T47D (cell line): ENCODE measurements around the gene TAP2.
"Not testable (repeated sequence)": the region's sequence is repeated elsewhere in the genome, so short reads cannot be mapped to it uniquely, and the experiment has no call there.

Experiments used
- DNase-seq, 2 experiments: peaks; one replicate each; pipeline versions ENCODE4 v3.0.0 to v3.0.0-alpha.2; 2011 to 2012; ENCODE audit warnings: low read depth in 1 of 2, low spot score in 1 of 2
- JUND ChIP-seq: IDR thresholded peaks from 2 replicates; pipeline ENCODE4 v1.6.1; 2012; ENCODE audit warnings: low read depth
- in situ Hi-C: cut with HindIII; loops from 2 replicates; pipeline ENCODE4 v1.10.0; 2016; ENCODE audit warnings: low sequenced_read_pairs, low pct_unique_long_range_greater_than_20kb

Gene TAP2

GRCh38 chr6:32838114-32838958, at the start of gene TAP2:
TSS of gene TAP2 (minus strand) at chr6:32838739. CDS start at chr6:32838233, 506 bp downstream.
- in situ Hi-C loops = no loop called here
- no peak for TF ChIP-seq JUND

DNA sequence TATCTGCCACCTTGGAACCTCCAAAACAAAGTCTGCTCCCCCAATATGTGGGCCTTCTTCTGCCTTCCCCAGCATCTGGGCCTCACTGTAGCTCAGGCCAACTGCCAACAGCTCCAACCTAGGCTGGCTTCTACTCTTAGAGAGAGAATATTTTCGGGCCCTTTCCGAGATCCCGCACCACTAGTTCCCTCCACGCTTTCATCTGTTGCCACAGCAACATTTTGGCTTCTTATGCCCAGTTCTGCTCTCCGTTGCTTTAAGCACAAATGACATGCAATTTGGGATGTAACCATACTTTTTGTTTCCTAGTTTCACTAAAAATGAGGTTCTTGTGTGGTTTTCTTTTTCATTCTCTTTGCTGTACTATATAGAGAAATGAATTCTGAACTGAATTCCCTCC, 49.1 kb upstream of the TAP2 start:
- no peak for TF ChIP-seq JUND
- in situ Hi-C loops = no loop called here
- DNase-seq = no peak

More at GRCh38 chr6:32838114-32838958, at the start of gene TAP2:
- DNase-seq = peak; percentile 94

DNA sequence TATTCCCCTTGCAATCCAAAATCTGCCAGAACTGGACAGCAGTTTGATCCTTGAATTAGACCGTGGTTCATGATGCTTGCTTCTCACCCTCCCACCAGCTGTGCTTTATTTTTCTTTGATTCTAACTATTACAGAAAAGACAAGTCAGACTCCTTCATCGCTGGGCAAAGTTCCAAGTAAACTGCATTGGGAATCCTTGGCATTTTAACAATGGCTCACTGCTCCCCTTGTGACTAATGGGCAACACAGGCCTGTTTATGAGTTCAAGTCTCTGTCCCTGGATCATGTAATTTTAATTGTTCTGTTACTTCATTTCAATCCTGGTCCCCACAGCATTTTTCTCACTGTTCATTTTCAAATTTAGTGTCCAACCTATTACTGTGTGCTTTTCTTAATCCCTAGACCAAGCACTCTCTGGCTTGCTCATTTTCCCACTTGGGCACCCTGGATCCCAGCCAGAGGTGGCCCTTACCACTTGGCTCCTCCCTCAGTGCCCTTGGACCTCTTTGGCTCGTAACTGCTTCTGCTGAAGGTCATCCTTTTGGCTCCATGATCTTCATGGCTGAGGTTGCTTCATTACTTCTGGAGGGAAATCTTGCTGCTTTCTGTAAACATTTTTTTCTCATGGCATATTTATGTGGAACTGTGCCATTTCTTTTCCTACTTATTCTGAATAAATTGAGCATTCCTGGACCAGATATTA, 48.3 kb upstream of the TAP2 start:
- in situ Hi-C loops = no loop called here
- TF ChIP-seq JUND = no peak
- peak in 1 of 2 experiments; percentile 48 for DNase-seq

GRCh38 chr6:32885698-32886286, 47.3 kb upstream of the TAP2 start:
- peak; percentile 29 to 79 for DNase-seq
- TF ChIP-seq JUND = no peak
- in situ Hi-C loops = no loop called here

- in situ Hi-C loops = no loop called here
- TF ChIP-seq JUND = no peak
- DNase-seq = no peak
Measured at GRCh38 chr6:32883789-32884188, 45.2 kb upstream of the TAP2 start.

DNA sequence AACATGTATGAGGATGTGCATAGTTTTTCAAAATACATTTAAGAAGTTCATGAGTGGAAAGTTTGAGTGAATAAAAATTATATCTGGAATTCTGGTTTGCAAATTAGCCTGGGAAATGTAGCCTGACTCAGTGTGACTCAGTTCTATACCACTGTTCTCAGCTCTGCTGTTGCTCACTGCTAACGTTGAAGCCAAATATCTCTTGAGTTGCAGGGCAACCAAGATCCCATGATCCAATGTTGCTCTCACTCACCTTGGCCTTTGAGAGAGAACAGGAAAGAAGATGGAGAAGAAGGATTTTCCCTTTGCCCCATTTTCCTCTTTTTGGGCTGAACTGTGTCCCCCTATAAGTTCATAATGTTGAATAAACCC, 44.3 kb upstream of the TAP2 start:
- in situ Hi-C loops = no loop called here
- no peak for TF ChIP-seq JUND
- no peak for DNase-seq

DNA sequence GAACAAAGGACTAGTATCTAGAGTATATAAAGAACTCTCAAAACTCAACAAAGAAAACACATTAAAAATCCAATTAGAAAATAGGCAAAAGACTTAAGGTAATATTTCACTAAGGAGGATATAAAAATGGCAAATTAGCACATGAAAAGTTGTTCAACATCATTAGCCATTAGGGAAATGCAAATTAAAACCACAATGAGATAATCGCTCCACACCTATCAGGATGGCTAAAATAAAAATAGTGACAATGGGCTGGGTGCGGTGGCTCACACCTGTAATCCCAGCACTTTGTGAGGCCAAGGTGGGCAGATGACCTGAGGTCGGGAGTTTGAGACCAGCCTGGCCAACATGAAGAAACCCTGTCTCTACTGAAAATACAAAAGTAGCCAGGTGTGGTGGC, 42.4 kb upstream of the TAP2 start:
- DNase-seq = not testable (repeated sequence)

DNA sequence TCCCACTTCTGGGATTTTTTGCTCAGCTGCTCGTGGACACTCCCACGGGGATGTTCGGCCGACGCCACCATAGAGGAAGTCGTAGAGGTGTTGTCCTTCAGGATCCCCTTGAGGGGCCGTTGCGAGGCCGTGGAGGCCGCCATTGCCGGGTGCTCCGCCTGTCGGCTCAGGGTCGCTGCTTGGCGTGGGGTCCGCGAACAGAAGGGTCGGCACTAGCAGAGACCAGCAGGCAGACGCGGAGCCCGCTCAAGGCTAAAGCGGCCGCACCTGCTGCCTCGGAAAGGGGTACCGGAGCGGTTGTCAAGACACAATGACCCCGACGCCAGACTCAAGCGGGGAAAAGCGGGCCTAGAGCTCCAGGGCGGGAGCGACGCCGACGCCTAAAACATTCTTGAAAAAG, 41.2 kb upstream of the TAP2 start:
- no peak for TF ChIP-seq JUND
- DNase-seq = no peak
- in situ Hi-C loops = no loop called here

More for the DNA sequence above, 42.4 kb upstream of the TAP2 start:
- in situ Hi-C loops = not testable (repeated sequence)

DNA sequence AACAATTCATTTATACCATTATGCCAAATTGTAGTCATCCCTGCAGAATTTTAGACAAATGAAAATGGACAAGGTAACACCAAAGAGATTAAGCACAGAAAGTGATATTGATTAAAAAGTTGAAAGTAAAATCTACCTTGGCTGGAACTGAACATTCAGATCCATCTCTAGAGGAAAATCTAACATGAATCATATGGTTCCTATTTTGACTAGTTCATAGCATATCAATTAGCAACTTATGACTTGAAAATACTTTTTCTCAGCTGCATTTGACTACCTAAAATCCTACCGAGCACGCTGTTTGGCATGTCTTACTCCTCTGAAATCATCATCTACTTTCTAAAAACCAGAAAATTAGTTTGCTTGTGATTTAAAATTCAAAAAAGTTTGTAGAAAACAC, 38.1 kb upstream of the TAP2 start:
- TF ChIP-seq JUND = no peak
- DNase-seq = no peak
- in situ Hi-C loops = no loop called here

GRCh38 chr6:32873947-32874346, 35.4 kb upstream of the TAP2 start:
- in situ Hi-C loops, DNase-seq: not testable (repeated sequence)

GRCh38 chr6:32868257-32868788, 29.8 kb upstream of the TAP2 start:
- peak in 1 of 2 experiments; percentile 81 for DNase-seq
- no peak for TF ChIP-seq JUND
- in situ Hi-C loops = no loop called here

GRCh38 chr6:32867554-32868256, 29.2 kb upstream of the TAP2 start:
- TF ChIP-seq JUND = no peak
- in situ Hi-C loops = no loop called here
- no peak for DNase-seq
